Stimulated activated CD8-positive, alpha-beta memory T cell treated with anti-CD3 and anti-CD28 coated beads, Interleukin-7, amount 100 ng/mL, for 1 hour (primary cell): Measurements from ENCODE around the gene CMTM4.
"Not testable (repeated sequence)": the region's sequence is repeated elsewhere in the genome, so short reads cannot be mapped to it uniquely, and the experiment has no call there.

Source experiments
- DNase-seq, 2 donors: peaks; one replicate each; pipeline ENCODE4 v3.0.0-alpha.2; 2020; ENCODE audit warnings: low read depth in 2 of 2

The CMTM4 gene

GRCh38 chr16:66705790-66706505, 9.4 kb upstream of the CMTM4 start:
- DNase-seq = no peak

- no peak for DNase-seq
These were observed 7.1 kb upstream of the CMTM4 start for GRCh38 chr16:66703406-66704215.

GRCh38 chr16:66701516-66701915, 5.0 kb upstream of the CMTM4 start:
- DNase-seq = no peak

GRCh38 chr16:66701026-66701425, 4.5 kb upstream of the CMTM4 start:
- no peak for DNase-seq

GRCh38 chr16:66699898-66700297, 3.4 kb upstream of the CMTM4 start:
- no peak for DNase-seq

GRCh38 chr16:66698046-66698445, 1.5 kb upstream of the CMTM4 start:
- no peak for DNase-seq

GRCh38 chr16:66695935-66696668, 441 bp downstream of the CMTM4 start:
- DNase-seq = no peak

GRCh38 chr16:66695471-66695934, 1.0 kb downstream of the CMTM4 start:
- DNase-seq = no peak

- no peak for DNase-seq
These were observed 3.4 kb downstream of the CMTM4 start for GRCh38 chr16:66693149-66693548.

GRCh38 chr16:66692341-66692740, 4.2 kb downstream of the CMTM4 start:
- DNase-seq = no peak

- DNase-seq = no peak
These were observed 5.3 kb downstream of the CMTM4 start for GRCh38 chr16:66691234-66691633.

GRCh38 chr16:66690106-66690847, 6.3 kb downstream of the CMTM4 start:
- DNase-seq = no peak

GRCh38 chr16:66689282-66689681, 7.3 kb downstream of the CMTM4 start:
- no peak for DNase-seq

GRCh38 chr16:66687906-66688625, 8.5 kb downstream of the CMTM4 start:
- no peak for DNase-seq

- DNase-seq = not testable (repeated sequence)
These were observed 10.9 kb downstream of the CMTM4 start for GRCh38 chr16:66685501-66686115.

GRCh38 chr16:66682271-66682670, 14.3 kb downstream of the CMTM4 start:
- no peak for DNase-seq

GRCh38 chr16:66681676-66682075, 14.9 kb downstream of the CMTM4 start:
- DNase-seq = no peak

- DNase-seq = no peak
These were observed 18.2 kb downstream of the CMTM4 start for GRCh38 chr16:66678337-66678736.

- DNase-seq = no peak
These were observed 18.7 kb downstream of the CMTM4 start for GRCh38 chr16:66677836-66678235.

- DNase-seq = no peak
These were observed 19.4 kb downstream of the CMTM4 start for GRCh38 chr16:66677179-66677578.

GRCh38 chr16:66676599-66676998, 19.9 kb downstream of the CMTM4 start:
- no peak for DNase-seq
